ENCODE results near the gene BCAS4.
"Not testable (repeated sequence)": the region's sequence is repeated elsewhere in the genome, so short reads cannot be mapped to it uniquely, and the experiment has no call there.

BCAS4 gene

GRCh38 chr20:50876063-50876685 lies 81.3 kb downstream of the BCAS4 start:
- no peak for DNase-seq (ENCODE audit: low spot score)

GRCh38 chr20:50876816-50877215 lies 82.0 kb downstream of the BCAS4 start:
- no peak for DNase-seq (ENCODE audit: low spot score)

GRCh38 chr20:50877232-50877743 lies 82.4 kb downstream of the BCAS4 start:
- DNase-seq (ENCODE audit: low spot score): no peak

- no peak for DNase-seq (ENCODE audit: low spot score)
Measured at GRCh38 chr20:50879649-50880550, 85.0 kb downstream of the BCAS4 start.

GRCh38 chr20:50881759-50882424 lies 87.0 kb downstream of the BCAS4 start:
- DNase-seq (ENCODE audit: low spot score): not testable (repeated sequence)

- no peak for DNase-seq (ENCODE audit: low spot score)
Measured at GRCh38 chr20:50883856-50884255, 89.0 kb downstream of the BCAS4 start.

- no peak for DNase-seq (ENCODE audit: low spot score)
Measured at GRCh38 chr20:50885068-50885467, 90.2 kb downstream of the BCAS4 start.

- no peak for DNase-seq (ENCODE audit: low spot score)
Measured at GRCh38 chr20:50885781-50886180, 90.9 kb downstream of the BCAS4 start.

GRCh38 chr20:50886184-50886790 lies 91.4 kb downstream of the BCAS4 start:
- no peak for DNase-seq (ENCODE audit: low spot score)

GRCh38 chr20:50887576-50887975 lies 92.7 kb downstream of the BCAS4 start:
- no peak for DNase-seq (ENCODE audit: low spot score)

GRCh38 chr20:50891138-50891537 lies 96.3 kb downstream of the BCAS4 start:
- DNase-seq (ENCODE audit: low spot score): no peak

- DNase-seq (ENCODE audit: low spot score): no peak
Measured at GRCh38 chr20:50892394-50892793, 97.5 kb downstream of the BCAS4 start.

GRCh38 chr20:50893620-50894019 lies 98.8 kb downstream of the BCAS4 start:
- no peak for DNase-seq (ENCODE audit: low spot score)

- no peak for DNase-seq (ENCODE audit: low spot score)
Measured at GRCh38 chr20:50895111-50895830, 100.4 kb downstream of the BCAS4 start.

GRCh38 chr20:50898475-50898874 lies 103.6 kb downstream of the BCAS4 start:
- DNase-seq (ENCODE audit: low spot score): no peak

GRCh38 chr20:50900261-50900660 lies 105.4 kb downstream of the BCAS4 start:
- DNase-seq (ENCODE audit: low spot score): no peak

GRCh38 chr20:50901301-50901700 lies 106.4 kb downstream of the BCAS4 start:
- DNase-seq (ENCODE audit: low spot score): no peak

- no peak for DNase-seq (ENCODE audit: low spot score)
Measured at GRCh38 chr20:50903353-50904051, 108.6 kb downstream of the BCAS4 start.

- DNase-seq (ENCODE audit: low spot score): no peak
Measured at GRCh38 chr20:50904067-50904570, 109.3 kb downstream of the BCAS4 start.

- no peak for DNase-seq (ENCODE audit: low spot score)
Measured at GRCh38 chr20:50909413-50909812, 114.6 kb downstream of the BCAS4 start.

GRCh38 chr20:50911030-50911429 lies 116.2 kb downstream of the BCAS4 start:
- no peak for DNase-seq (ENCODE audit: low spot score)
